Measurements from ENCODE around the gene TUNAR.

TUNAR gene

GRCh38 chr14:95953111-95953724 lies 76.6 kb downstream of the TUNAR start:
- no peak for DNase-seq
- Histone ChIP-seq H3K9me3 (no peaks in the 10 kb centered on the region), H3K4me1 (no peaks in the 10 kb centered on the region; the same call in 1 of the 2 replicates), H3K36me3 (no peaks in the 10 kb centered on the region), H3K4me3 (ENCODE audit: low read depth, low read length) (no peak overlapping the region), H3K27me3 (peaks cover 16% of the 10 kb centered on the region; the same call in 1 of the 2 replicates)
- TF ChIP-seq CTCF (IDR thresholded peaks at IDR 0.05; ENCODE audit: low read depth, low read length) = no peak

- Histone ChIP-seq H3K4me3 (ENCODE audit: low read depth, low read length) (no peak overlapping the region), H3K9me3 (no peaks in the 10 kb centered on the region), H3K36me3 (no peaks in the 10 kb centered on the region), H3K4me1 (no peaks in the 10 kb centered on the region; the same call in 1 of the 2 replicates), H3K27me3 (peaks cover 5% of the 10 kb centered on the region; the same call in 1 of the 2 replicates)
- no peak for DNase-seq
- TF ChIP-seq CTCF (IDR thresholded peaks at IDR 0.05; ENCODE audit: low read depth, low read length) = no peak
Measured at GRCh38 chr14:95956601-95957460, 80.2 kb downstream of the TUNAR start.

GRCh38 chr14:95958105-95958504 lies 81.5 kb downstream of the TUNAR start:
- Histone ChIP-seq H3K27me3 (no peaks in the 10 kb centered on the region; the same call in 1 of the 2 replicates), H3K4me1 (no peaks in the 10 kb centered on the region; the same call in 1 of the 2 replicates), H3K9me3 (no peaks in the 10 kb centered on the region), H3K4me3 (ENCODE audit: low read depth, low read length) (no peak overlapping the region), H3K36me3 (no peaks in the 10 kb centered on the region)
- TF ChIP-seq CTCF (IDR thresholded peaks at IDR 0.05; ENCODE audit: low read depth, low read length) = no peak
- no peak for DNase-seq

GRCh38 chr14:95959317-95959716 lies 82.7 kb downstream of the TUNAR start:
- H3K4me1 ChIP-seq = no peaks in the 10 kb centered on the region; the same call in none of the 2 replicates
- no peak overlapping the region for H3K4me3 ChIP-seq (ENCODE audit: low read depth, low read length)
- DNase-seq = no peak
- H3K27me3 ChIP-seq = no peaks in the 10 kb centered on the region; the same call in 1 of the 2 replicates
- no peak for TF ChIP-seq CTCF (IDR thresholded peaks at IDR 0.05; ENCODE audit: low read depth, low read length)
- no peaks in the 10 kb centered on the region for H3K36me3 ChIP-seq
- no peaks in the 10 kb centered on the region for H3K9me3 ChIP-seq

- Histone ChIP-seq H3K27me3 (no peaks in the 10 kb centered on the region; the same call in 1 of the 2 replicates), H3K4me3 (ENCODE audit: low read depth, low read length) (no peak overlapping the region), H3K36me3 (no peaks in the 10 kb centered on the region), H3K9me3 (no peaks in the 10 kb centered on the region), H3K4me1 (no peaks in the 10 kb centered on the region; the same call in 1 of the 2 replicates)
- DNase-seq = no peak
- TF ChIP-seq CTCF (IDR thresholded peaks at IDR 0.05; ENCODE audit: low read depth, low read length) = no peak
Measured at GRCh38 chr14:95961481-95961880, 84.8 kb downstream of the TUNAR start.
